ENCODE measurements around the gene DSCAML1. TPM values are rescaled to one million over a fixed set of nuclear protein-coding genes. Genes with fewer than 3 reads are reported as not detected.

The DSCAML1 gene
- total RNA-seq, 1 donor from 2014 or later, result not detected

GRCh38 chr11:117601006-117601708 is 195.9 kb downstream of the DSCAML1 start:
- no peaks in the 10 kb centered on the region for H3K4me1 Mint-ChIP-seq (ENCODE audit: unreplicated experiment)
- TF ChIP-seq, protein P1, sequence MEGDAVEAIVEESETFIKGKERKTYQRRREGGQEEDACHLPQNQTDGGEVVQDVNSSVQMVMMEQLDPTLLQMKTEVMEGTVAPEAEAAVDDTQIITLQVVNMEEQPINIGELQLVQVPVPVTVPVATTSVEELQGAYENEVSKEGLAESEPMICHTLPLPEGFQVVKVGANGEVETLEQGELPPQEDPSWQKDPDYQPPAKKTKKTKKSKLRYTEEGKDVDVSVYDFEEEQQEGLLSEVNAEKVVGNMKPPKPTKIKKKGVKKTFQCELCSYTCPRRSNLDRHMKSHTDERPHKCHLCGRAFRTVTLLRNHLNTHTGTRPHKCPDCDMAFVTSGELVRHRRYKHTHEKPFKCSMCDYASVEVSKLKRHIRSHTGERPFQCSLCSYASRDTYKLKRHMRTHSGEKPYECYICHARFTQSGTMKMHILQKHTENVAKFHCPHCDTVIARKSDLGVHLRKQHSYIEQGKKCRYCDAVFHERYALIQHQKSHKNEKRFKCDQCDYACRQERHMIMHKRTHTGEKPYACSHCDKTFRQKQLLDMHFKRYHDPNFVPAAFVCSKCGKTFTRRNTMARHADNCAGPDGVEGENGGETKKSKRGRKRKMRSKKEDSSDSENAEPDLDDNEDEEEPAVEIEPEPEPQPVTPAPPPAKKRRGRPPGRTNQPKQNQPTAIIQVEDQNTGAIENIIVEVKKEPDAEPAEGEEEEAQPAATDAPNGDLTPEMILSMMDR (IDR thresholded peaks at IDR 0.05), result no peak
- H3K36me3 Mint-ChIP-seq (ENCODE audit: unreplicated experiment), result no peaks in the 10 kb centered on the region
- H3K27ac Mint-ChIP-seq (ENCODE audit: unreplicated experiment), result no peak overlapping the region
- peaks cover 31% of the 10 kb centered on the region for H3K27me3 Mint-ChIP-seq (ENCODE audit: unreplicated experiment)
- no peaks in the 10 kb centered on the region for H3K9me3 Mint-ChIP-seq (ENCODE audit: unreplicated experiment)
- H3K4me3 Mint-ChIP-seq (ENCODE audit: unreplicated experiment), result no peak overlapping the region
- DNase-seq (ENCODE audit: extremely low spot score, unreplicated experiment), result no peak

DNA sequence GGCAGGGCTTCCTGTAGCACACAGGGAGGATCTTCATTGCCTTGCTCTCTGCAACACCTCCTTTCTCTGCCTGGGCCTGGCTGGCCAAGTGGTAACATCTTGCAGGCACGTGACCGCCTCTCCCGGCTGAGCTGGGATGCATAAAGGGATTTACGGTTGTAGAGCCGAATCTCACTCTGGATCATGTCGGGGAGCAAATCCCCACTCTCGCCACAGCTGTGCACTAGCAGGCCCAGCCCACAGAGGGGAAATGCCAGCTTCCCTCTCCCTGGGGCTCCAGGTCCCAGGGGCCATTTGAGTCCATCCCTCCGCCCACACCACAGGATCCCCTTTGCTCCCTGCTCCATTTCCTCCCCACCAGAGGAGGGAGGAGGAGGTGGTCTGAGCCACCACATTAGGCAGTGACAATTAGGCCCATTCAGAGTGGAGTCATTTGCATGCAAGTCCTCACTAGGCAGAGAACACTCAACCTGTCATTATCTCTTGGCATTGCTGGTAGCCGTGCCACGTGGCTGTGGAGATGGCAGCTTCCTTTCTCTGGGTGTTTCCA is 196.7 kb downstream of the DSCAML1 start:
- no peaks in the 10 kb centered on the region for H3K36me3 Mint-ChIP-seq (ENCODE audit: unreplicated experiment)
- H3K4me1 Mint-ChIP-seq (ENCODE audit: unreplicated experiment), result no peaks in the 10 kb centered on the region
- H3K27ac Mint-ChIP-seq (ENCODE audit: unreplicated experiment), result no peak overlapping the region
- peaks cover 27% of the 10 kb centered on the region for H3K27me3 Mint-ChIP-seq (ENCODE audit: unreplicated experiment)
- no peak overlapping the region for H3K4me3 Mint-ChIP-seq (ENCODE audit: unreplicated experiment)
- H3K9me3 Mint-ChIP-seq (ENCODE audit: unreplicated experiment), result no peaks in the 10 kb centered on the region
- TF ChIP-seq, protein P1 (IDR thresholded peaks at IDR 0.05), result no peak
- DNase-seq (ENCODE audit: extremely low spot score, unreplicated experiment), result no peak

- no peak overlapping the region for H3K27ac Mint-ChIP-seq (ENCODE audit: unreplicated experiment)
- peaks cover 21% of the 10 kb centered on the region for H3K27me3 Mint-ChIP-seq (ENCODE audit: unreplicated experiment)
- no peaks in the 10 kb centered on the region for H3K4me1 Mint-ChIP-seq (ENCODE audit: unreplicated experiment)
- no peaks in the 10 kb centered on the region for H3K36me3 Mint-ChIP-seq (ENCODE audit: unreplicated experiment)
- no peak for DNase-seq (ENCODE audit: extremely low spot score, unreplicated experiment)
- H3K4me3 Mint-ChIP-seq (ENCODE audit: unreplicated experiment), result no peak overlapping the region
- TF ChIP-seq, protein P1 (IDR thresholded peaks at IDR 0.05), result no peak
- H3K9me3 Mint-ChIP-seq (ENCODE audit: unreplicated experiment), result no peaks in the 10 kb centered on the region
These were observed 199.9 kb downstream of the DSCAML1 start for GRCh38 chr11:117597071-117597470.

DNA sequence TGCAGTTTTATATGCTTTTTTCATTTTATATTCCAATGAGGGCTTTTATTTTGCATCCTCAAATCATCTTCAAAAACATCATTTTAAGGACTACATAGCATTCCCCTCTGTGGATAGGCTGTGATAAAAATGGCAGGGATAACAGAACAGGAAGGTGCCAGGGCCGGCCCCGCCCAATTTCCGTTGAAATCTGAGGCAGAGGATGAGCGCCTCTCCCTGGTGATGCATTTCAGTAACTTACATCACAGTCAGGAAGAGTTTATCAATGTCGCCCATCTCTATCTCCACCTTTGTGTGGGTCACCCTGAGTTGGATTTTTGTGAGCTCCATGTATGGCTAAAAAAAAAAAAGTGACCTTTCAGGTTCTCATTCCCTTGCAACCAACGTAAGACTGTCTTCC is 201.6 kb downstream of the DSCAML1 start:
- no peaks in the 10 kb centered on the region for H3K4me1 Mint-ChIP-seq (ENCODE audit: unreplicated experiment)
- no peak overlapping the region for H3K27ac Mint-ChIP-seq (ENCODE audit: unreplicated experiment)
- no peaks in the 10 kb centered on the region for H3K36me3 Mint-ChIP-seq (ENCODE audit: unreplicated experiment)
- TF ChIP-seq, protein P1 (IDR thresholded peaks at IDR 0.05), result no peak
- no peaks in the 10 kb centered on the region for H3K9me3 Mint-ChIP-seq (ENCODE audit: unreplicated experiment)
- H3K4me3 Mint-ChIP-seq (ENCODE audit: unreplicated experiment), result no peak overlapping the region
- peaks cover 23% of the 10 kb centered on the region for H3K27me3 Mint-ChIP-seq (ENCODE audit: unreplicated experiment)
- no peak for DNase-seq (ENCODE audit: extremely low spot score, unreplicated experiment)

- Mint-ChIP-seq H3K27me3 (ENCODE audit: unreplicated experiment) (peaks cover 21% of the 10 kb centered on the region), H3K4me3 (ENCODE audit: unreplicated experiment) (no peak overlapping the region), H3K4me1 (ENCODE audit: unreplicated experiment) (no peaks in the 10 kb centered on the region), H3K36me3 (ENCODE audit: unreplicated experiment) (no peaks in the 10 kb centered on the region), H3K27ac (ENCODE audit: unreplicated experiment) (no peak overlapping the region), H3K9me3 (ENCODE audit: unreplicated experiment) (no peaks in the 10 kb centered on the region)
- DNase-seq (ENCODE audit: extremely low spot score, unreplicated experiment), result no peak
- TF ChIP-seq, protein P1 (IDR thresholded peaks at IDR 0.05), result no peak
These were observed 202.3 kb downstream of the DSCAML1 start for GRCh38 chr11:117594721-117595120.
